GM21528 (cell line): ENCODE measurements around the gene PEMT.

Experiments
- ATAC-seq: cut with Tn5 transposase; IDR thresholded peaks from one replicate; pipeline ENCODE4 v1.9.1; 2021; ENCODE audit warnings: mild to moderate bottlenecking, moderate library complexity; ENCODE audit not compliant: unreplicated experiment, low FRiP score

The PEMT gene

GRCh38 chr17:17518014-17518413, 73.5 kb downstream of the PEMT start:
- no peak for ATAC-seq

GRCh38 chr17:17516941-17517720, 74.4 kb downstream of the PEMT start:
- ATAC-seq, result no peak

- ATAC-seq, result no peak
Measured at GRCh38 chr17:17515934-17516930, 75.3 kb downstream of the PEMT start.

- no peak for ATAC-seq
Measured at GRCh38 chr17:17514993-17515933, 76.2 kb downstream of the PEMT start.

GRCh38 chr17:17514361-17514992, 77.0 kb downstream of the PEMT start:
- ATAC-seq, result no peak

- no peak for ATAC-seq
Measured at GRCh38 chr17:17513626-17514025, 77.9 kb downstream of the PEMT start.

GRCh38 chr17:17512866-17513265, 78.6 kb downstream of the PEMT start:
- no peak for ATAC-seq

GRCh38 chr17:17511881-17512858, 79.3 kb downstream of the PEMT start:
- no peak for ATAC-seq

GRCh38 chr17:17511293-17511741, 80.2 kb downstream of the PEMT start:
- no peak for ATAC-seq

GRCh38 chr17:17510456-17511292, 80.8 kb downstream of the PEMT start:
- ATAC-seq, result no peak

- ATAC-seq, result no peak
Measured at GRCh38 chr17:17509601-17510425, 81.7 kb downstream of the PEMT start.

- ATAC-seq, result no peak
Measured at GRCh38 chr17:17508646-17509591, 82.6 kb downstream of the PEMT start.

GRCh38 chr17:17508019-17508535, 83.4 kb downstream of the PEMT start:
- no peak for ATAC-seq

- no peak for ATAC-seq
Measured at GRCh38 chr17:17507465-17508011, 84.0 kb downstream of the PEMT start.

- ATAC-seq, result no peak
Measured at GRCh38 chr17:17506893-17507464, 84.5 kb downstream of the PEMT start.
